Vagina (tissue), 2 donors: Measurements from ENCODE around the gene CENPX. TPM values are rescaled to one million over a fixed set of nuclear protein-coding genes. Genes with fewer than 3 reads are reported as not detected.

Experiments used
- DNase-seq, 2 donors: peaks; one replicate each; pipeline ENCODE4 v3.0.0-alpha.2; 2017; ENCODE audit errors: extremely low spot score in 2 of 2
- H3K27ac ChIP-seq: fragments of 200-600 bp; sonication (generic); one replicate; pipeline ENCODE4 v1.5.1; 2019
- H3K27me3 ChIP-seq: fragments of 200-600 bp; sonication (generic); one replicate; pipeline ENCODE4 v1.5.1; 2019
- H3K36me3 ChIP-seq, 2 donors: fragments of 200-600 bp; sonication (generic); one replicate each; pipeline ENCODE4 v1.5.1; 2017 to 2019
- H3K4me1 ChIP-seq: fragments of 200-600 bp; sonication (generic); one replicate; pipeline ENCODE4 v1.5.1; 2019
- H3K4me3 ChIP-seq, 2 donors: fragments of 200-600 bp; sonication (generic); 1 replicate in 1 of 2; 2 replicates in 1 of 2; pipeline ENCODE4 v1.5.1; 2016 to 2019
- H3K9me3 ChIP-seq: fragments of 200-600 bp; sonication (generic); one replicate; pipeline ENCODE4 v1.5.1; 2019
- POLR2A ChIP-seq, 2 donors: fragments of 450-650 bp; IDR thresholded peaks; one replicate each; pipeline ENCODE4 v1.6.1; 2017; ENCODE audit warnings: antibody characterized with exemption in 2 of 2, mild to moderate bottlenecking in 2 of 2, moderate library complexity in 2 of 2
- POLR2AphosphoS5 ChIP-seq, 2 donors: sonication (generic); formaldehyde crosslinking; IDR thresholded peaks; one replicate each; pipeline ENCODE4 v1.9.0; 2017; ENCODE audit warnings: antibody characterized with exemption in 2 of 2, mild to moderate bottlenecking in 2 of 2, low read depth in 1 of 2; ENCODE audit not compliant: insufficient read depth in 1 of 2
- intact Hi-C: fragments of 100-400 bp; cut with DNase I; formaldehyde crosslinking; loops from one replicate; pipeline ENCODE4 v1.15.1; 2023
- total RNA-seq: library from RNA; depleted of rRNA; stranded (reverse); fragments of >200 nt; gene quantifications from one replicate; pipeline ENCODE4 v1.2.3, GENCODE V29; 2016
- TF ChIP-seq, protein P1 (sequence below), 3 experiments: fragments of 450-650 bp in 2 of 3; fragments of 200-600 bp in 1 of 3; sonication (generic) in 1 of 3; IDR thresholded peaks; one replicate each; pipeline ENCODE4 v1.5.1; 2017 to 2019; ENCODE audit warnings: antibody characterized with exemption in 3 of 3, mild to moderate bottlenecking in 2 of 3, moderate library complexity in 2 of 3

CENPX gene
- total RNA-seq, 1 donor from 2014 or later: 101 TPM

DNA sequence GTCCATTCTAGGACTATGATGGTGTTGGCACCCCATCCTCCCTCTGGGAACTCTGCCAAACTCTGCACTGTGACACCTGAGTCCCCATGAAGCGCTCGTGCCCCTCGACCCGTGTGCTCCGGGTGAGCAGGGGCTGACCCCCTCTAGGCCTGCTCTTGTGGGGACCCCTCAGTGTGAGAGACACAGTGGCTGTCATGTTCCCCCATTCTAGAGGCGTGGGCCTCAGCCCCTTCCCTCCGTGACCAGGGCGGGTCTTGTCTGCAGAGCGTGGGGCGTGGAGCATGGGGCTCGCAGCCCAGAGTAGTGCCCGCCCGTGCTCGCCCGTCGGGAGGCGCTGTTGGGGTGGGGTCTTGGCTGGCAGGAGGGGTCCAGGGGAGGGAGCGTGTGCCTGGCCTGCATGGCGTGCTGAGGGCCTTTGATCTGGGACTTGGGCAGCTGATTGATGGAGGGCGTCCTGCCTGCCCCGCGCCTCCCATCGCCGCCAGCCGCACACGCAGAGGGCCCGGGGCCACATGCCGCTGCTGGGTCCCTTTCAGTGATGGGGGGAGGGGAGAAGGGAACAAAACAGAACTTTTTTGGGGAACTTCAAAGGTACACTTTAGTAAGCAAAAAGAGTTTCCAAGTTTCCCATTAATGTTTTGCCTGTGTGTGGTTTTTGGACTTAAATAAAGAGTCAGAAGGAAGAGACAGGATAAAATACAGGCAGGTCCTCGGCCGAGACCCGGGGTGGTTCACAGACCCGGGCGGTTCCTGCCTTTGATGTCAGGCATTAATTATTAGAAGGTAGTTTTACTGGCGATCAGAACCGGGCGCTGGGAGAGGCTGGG lies 22.5 kb downstream of the CENPX start:
- no peak for DNase-seq
- Histone ChIP-seq H3K4me3 (no peak overlapping the region), H3K9me3 (no peaks in the 10 kb centered on the region), H3K4me1 (peaks cover 28% of the 10 kb centered on the region), H3K27me3 (no peaks in the 10 kb centered on the region), H3K27ac (no peak overlapping the region), H3K36me3 (no peaks in the 10 kb centered on the region)
- TF ChIP-seq POLR2AphosphoS5 (IDR thresholded peaks at IDR 0.05; ENCODE audit: insufficient read depth in 1 of 2, low read depth in 1 of 2): no peak
- no peak for TF ChIP-seq POLR2A (IDR thresholded peaks at IDR 0.05)
- TF ChIP-seq, protein P1, sequence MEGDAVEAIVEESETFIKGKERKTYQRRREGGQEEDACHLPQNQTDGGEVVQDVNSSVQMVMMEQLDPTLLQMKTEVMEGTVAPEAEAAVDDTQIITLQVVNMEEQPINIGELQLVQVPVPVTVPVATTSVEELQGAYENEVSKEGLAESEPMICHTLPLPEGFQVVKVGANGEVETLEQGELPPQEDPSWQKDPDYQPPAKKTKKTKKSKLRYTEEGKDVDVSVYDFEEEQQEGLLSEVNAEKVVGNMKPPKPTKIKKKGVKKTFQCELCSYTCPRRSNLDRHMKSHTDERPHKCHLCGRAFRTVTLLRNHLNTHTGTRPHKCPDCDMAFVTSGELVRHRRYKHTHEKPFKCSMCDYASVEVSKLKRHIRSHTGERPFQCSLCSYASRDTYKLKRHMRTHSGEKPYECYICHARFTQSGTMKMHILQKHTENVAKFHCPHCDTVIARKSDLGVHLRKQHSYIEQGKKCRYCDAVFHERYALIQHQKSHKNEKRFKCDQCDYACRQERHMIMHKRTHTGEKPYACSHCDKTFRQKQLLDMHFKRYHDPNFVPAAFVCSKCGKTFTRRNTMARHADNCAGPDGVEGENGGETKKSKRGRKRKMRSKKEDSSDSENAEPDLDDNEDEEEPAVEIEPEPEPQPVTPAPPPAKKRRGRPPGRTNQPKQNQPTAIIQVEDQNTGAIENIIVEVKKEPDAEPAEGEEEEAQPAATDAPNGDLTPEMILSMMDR (IDR thresholded peaks at IDR 0.05): no peak
- intact Hi-C loops: no loop called here

DNA sequence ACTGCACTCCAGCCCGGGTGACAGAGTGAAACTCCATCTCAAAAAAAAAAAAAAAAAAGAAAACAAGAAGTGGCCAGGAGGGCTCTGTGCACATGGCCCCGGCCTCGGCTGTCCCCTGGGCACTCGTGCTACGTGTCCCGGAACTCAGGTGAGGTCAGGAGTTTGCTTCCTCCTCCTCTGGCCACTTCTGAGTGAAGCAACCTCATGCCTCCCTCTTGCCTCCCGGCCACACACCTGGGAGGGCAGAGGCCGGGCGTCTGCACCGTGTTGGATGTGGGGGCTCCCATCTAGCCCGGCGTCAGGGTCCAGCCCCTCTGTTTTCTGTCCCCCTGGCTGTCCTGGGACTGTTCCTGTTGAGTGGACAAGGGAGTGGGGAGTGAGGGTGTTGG lies 23.1 kb downstream of the CENPX start:
- no peaks in the 10 kb centered on the region for H3K9me3 ChIP-seq
- H3K36me3 ChIP-seq: no peaks in the 10 kb centered on the region
- H3K4me1 ChIP-seq: peaks cover 22% of the 10 kb centered on the region
- DNase-seq: no peak
- no peak overlapping the region for H3K4me3 ChIP-seq
- TF ChIP-seq, protein P1 (IDR thresholded peaks at IDR 0.05): no peak
- TF ChIP-seq POLR2AphosphoS5 (IDR thresholded peaks at IDR 0.05; ENCODE audit: insufficient read depth in 1 of 2, low read depth in 1 of 2) (no peak), POLR2A (IDR thresholded peaks at IDR 0.05) (no peak)
- H3K27ac ChIP-seq: no peak overlapping the region
- H3K27me3 ChIP-seq: no peaks in the 10 kb centered on the region
- intact Hi-C loops: no loop called here

DNA sequence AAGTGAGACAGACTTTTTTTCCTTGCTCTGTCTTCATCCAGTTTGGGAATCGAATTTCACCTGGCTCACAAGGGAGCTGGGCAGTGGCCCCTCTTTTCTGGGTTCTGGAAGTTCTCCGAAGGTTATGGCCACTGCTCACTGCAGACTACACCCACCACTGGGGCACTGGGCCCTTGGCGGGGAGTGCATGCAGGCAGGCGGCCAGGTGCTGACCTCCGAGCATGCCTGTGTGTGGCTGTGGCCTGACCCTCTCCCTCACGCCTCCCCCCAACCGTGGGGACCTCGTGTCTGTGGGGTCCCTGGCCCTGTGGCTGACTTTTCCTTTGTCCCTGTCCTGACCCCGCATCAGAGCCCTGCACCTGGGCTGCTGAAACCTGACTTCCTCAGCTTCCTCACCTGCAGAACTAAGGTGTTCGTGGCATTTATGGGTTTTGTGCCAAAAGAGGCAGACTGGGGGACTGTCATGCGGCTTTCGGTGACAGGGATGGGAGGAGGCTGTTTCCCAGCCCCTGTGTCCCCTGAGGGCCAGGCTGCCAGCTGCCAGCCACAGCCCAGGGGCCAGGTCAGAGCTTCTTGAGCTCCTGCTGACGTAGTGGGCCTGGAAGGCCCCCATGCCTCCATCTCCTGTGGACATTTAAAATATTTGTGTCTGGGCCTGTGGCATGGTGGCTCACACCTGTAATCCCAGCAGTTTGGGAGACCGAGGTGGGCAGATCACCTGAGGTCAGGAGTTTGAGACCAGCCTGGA lies 23.8 kb downstream of the CENPX start:
- no peak for DNase-seq
- peaks cover 17% of the 10 kb centered on the region for H3K4me1 ChIP-seq
- H3K27ac ChIP-seq: no peak overlapping the region
- TF ChIP-seq POLR2AphosphoS5 (IDR thresholded peaks at IDR 0.05; ENCODE audit: insufficient read depth in 1 of 2, low read depth in 1 of 2) (no peak), POLR2A (IDR thresholded peaks at IDR 0.05) (no peak)
- H3K36me3 ChIP-seq: no peaks in the 10 kb centered on the region
- no peaks in the 10 kb centered on the region for H3K9me3 ChIP-seq
- H3K4me3 ChIP-seq: no peak overlapping the region
- no peaks in the 10 kb centered on the region for H3K27me3 ChIP-seq
- intact Hi-C loops: no loop called here

DNA sequence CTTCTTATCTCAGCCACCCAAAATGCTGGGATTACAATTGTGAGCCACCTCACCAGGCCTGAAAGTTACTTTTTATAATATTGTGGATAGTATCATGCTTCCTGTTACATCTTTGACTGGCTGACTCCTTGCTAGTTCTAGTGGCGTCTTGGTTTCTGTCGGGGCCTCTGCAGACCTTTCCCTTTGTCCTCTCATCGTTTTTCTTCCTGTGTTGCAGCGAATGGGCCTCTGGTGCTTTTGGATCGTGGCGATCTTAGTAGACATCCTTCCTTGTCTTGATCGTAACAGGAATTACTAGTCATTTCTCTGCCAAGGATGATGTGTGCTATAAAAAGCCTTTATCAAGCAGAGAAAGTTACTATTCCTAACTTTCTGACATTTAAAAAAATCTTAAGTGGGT lies 24.5 kb downstream of the CENPX start:
- DNase-seq: no peak
- Histone ChIP-seq H3K4me3 (no peak overlapping the region), H3K27ac (no peak overlapping the region), H3K36me3 (no peaks in the 10 kb centered on the region), H3K27me3 (no peaks in the 10 kb centered on the region), H3K4me1 (peaks cover 13% of the 10 kb centered on the region), H3K9me3 (no peaks in the 10 kb centered on the region)
- TF ChIP-seq POLR2AphosphoS5 (IDR thresholded peaks at IDR 0.05; ENCODE audit: insufficient read depth in 1 of 2, low read depth in 1 of 2) (no peak), POLR2A (IDR thresholded peaks at IDR 0.05) (no peak)
- TF ChIP-seq, protein P1 (IDR thresholded peaks at IDR 0.05): no peak
- intact Hi-C loops: no loop called here

DNA sequence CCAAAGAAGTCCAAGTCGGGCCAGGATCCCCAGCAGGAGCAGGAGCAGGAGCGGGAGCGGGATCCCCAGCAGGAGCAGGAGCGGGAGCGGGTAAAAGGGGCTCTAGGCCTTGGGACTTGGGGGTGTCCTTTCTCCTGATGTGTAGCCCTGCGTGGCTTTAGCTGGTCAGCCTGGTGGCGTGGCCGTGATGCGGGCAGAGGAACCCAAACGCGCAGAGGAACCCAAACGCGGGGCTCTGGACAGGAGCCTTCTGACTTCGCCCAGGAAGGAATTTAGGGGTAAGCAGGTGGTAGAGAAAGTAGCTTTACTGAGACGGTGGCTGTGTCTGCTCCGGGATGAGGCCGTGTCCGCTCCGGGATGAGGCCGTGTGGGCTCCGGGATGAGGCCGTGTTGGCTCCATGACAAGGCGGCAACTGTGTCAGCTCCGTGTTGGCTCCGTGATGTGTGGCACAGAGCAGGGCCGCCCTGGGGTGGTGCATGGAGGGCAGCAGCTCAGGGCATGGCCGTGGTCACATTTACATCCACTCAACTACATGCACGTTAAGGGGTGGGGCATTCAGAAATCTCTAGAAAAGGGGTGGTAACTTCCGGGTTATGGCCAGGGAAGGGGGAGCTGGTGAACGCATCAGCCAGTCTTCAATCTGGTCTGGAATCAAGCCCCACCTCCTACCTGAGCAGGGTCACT lies 25.8 kb downstream of the CENPX start:
- intact Hi-C loops: no loop called here
- Histone ChIP-seq H3K27ac (no peak overlapping the region), H3K4me3 (no peak overlapping the region), H3K27me3 (no peaks in the 10 kb centered on the region), H3K4me1 (peaks cover 17% of the 10 kb centered on the region), H3K9me3 (no peaks in the 10 kb centered on the region), H3K36me3 (no peaks in the 10 kb centered on the region)
- no peak for DNase-seq
- TF ChIP-seq POLR2A (IDR thresholded peaks at IDR 0.05) (no peak), POLR2AphosphoS5 (IDR thresholded peaks at IDR 0.05; ENCODE audit: insufficient read depth in 1 of 2, low read depth in 1 of 2) (no peak)
- TF ChIP-seq, protein P1 (IDR thresholded peaks at IDR 0.05): no peak
